ENCODE data around the gene ZNF512B.
"Not testable (repeated sequence)": the region's sequence is repeated elsewhere in the genome, so short reads cannot be mapped to it uniquely, and the experiment has no call there.

ZNF512B gene

GRCh38 chr20:63962426-63963347 lies 7.0 kb downstream of the ZNF512B start:
- Histone ChIP-seq H3K4me1 (ENCODE audit: control insufficient read depth in 1 of 2, insufficient read depth in 2 of 2, low read length in 2 of 2) (peaks cover 5 to 11% of the 10 kb centered on the region in 2 donors), H3K9ac (ENCODE audit: low read depth in 1 of 2, low read length in 2 of 2) (no peak overlapping the region), H3K27ac (ENCODE audit: low read depth, low read length) (no peak overlapping the region), H3K9me3 (ENCODE audit: control insufficient read depth in 1 of 2, low read length in 2 of 2) (peaks cover 0 to 6% of the 10 kb centered on the region in 2 donors), H3K36me3 (ENCODE audit: control insufficient read depth in 1 of 2, insufficient read depth in 2 of 2, low read length in 2 of 2) (peaks cover 0 to 24% of the 10 kb centered on the region in 2 donors), H3K27me3 (ENCODE audit: control insufficient read depth in 1 of 2, insufficient read depth in 2 of 2, low read length in 2 of 2) (no peaks in the 10 kb centered on the region), H3K4me3 (ENCODE audit: low read depth in 1 of 2, low read length in 2 of 2) (no peak overlapping the region)

- Histone ChIP-seq H3K36me3 (ENCODE audit: control insufficient read depth in 1 of 2, insufficient read depth in 2 of 2, low read length in 2 of 2) (peaks cover 0 to 24% of the 10 kb centered on the region in 2 donors), H3K4me1 (ENCODE audit: control insufficient read depth in 1 of 2, insufficient read depth in 2 of 2, low read length in 2 of 2) (peaks cover 12 to 16% of the 10 kb centered on the region in 2 donors), H3K9ac (ENCODE audit: low read depth in 1 of 2, low read length in 2 of 2) (no peak overlapping the region)
Measured at GRCh38 chr20:63961664-63962425, 7.9 kb downstream of the ZNF512B start.

GRCh38 chr20:63960654-63961621 lies 8.8 kb downstream of the ZNF512B start:
- peaks cover 0 to 20% of the 10 kb centered on the region in 2 donors for H3K36me3 ChIP-seq (ENCODE audit: control insufficient read depth in 1 of 2, insufficient read depth in 2 of 2, low read length in 2 of 2)
- not testable (repeated sequence) for H3K27me3 ChIP-seq (ENCODE audit: control insufficient read depth in 1 of 2, insufficient read depth in 2 of 2, low read length in 2 of 2); H3K9me3 ChIP-seq (ENCODE audit: control insufficient read depth in 1 of 2, low read length in 2 of 2); H3K27ac ChIP-seq (ENCODE audit: low read depth, low read length); H3K4me3 ChIP-seq (ENCODE audit: low read depth in 1 of 2, low read length in 2 of 2); H3K9ac ChIP-seq (ENCODE audit: low read depth in 1 of 2, low read length in 2 of 2)
- H3K4me1 ChIP-seq (ENCODE audit: control insufficient read depth in 1 of 2, insufficient read depth in 2 of 2, low read length in 2 of 2), result peaks cover 12 to 16% of the 10 kb centered on the region in 2 donors

More at GRCh38 chr20:63961664-63962425, 7.9 kb downstream of the ZNF512B start:
- H3K9me3 ChIP-seq (ENCODE audit: control insufficient read depth in 1 of 2, low read length in 2 of 2), result peaks cover 0 to 6% of the 10 kb centered on the region in 2 donors
- H3K27me3 ChIP-seq (ENCODE audit: control insufficient read depth in 1 of 2, insufficient read depth in 2 of 2, low read length in 2 of 2), result no peaks in the 10 kb centered on the region
- H3K4me3 ChIP-seq (ENCODE audit: low read depth in 1 of 2, low read length in 2 of 2), result no peak overlapping the region
- H3K27ac ChIP-seq (ENCODE audit: low read depth, low read length), result no peak overlapping the region

GRCh38 chr20:63959699-63960075 lies 10.0 kb downstream of the ZNF512B start:
- peaks cover 0 to 20% of the 10 kb centered on the region in 2 donors for H3K36me3 ChIP-seq (ENCODE audit: control insufficient read depth in 1 of 2, insufficient read depth in 2 of 2, low read length in 2 of 2)
- H3K27me3 ChIP-seq (ENCODE audit: control insufficient read depth in 1 of 2, insufficient read depth in 2 of 2, low read length in 2 of 2), result no peaks in the 10 kb centered on the region
- H3K4me1 ChIP-seq (ENCODE audit: control insufficient read depth in 1 of 2, insufficient read depth in 2 of 2, low read length in 2 of 2), result peaks cover 18 to 19% of the 10 kb centered on the region in 2 donors
- H3K4me3 ChIP-seq (ENCODE audit: low read depth in 1 of 2, low read length in 2 of 2), result no peak overlapping the region
- H3K9ac ChIP-seq (ENCODE audit: low read depth in 1 of 2, low read length in 2 of 2), result no peak overlapping the region
- no peak overlapping the region for H3K27ac ChIP-seq (ENCODE audit: low read depth, low read length)
- H3K9me3 ChIP-seq (ENCODE audit: control insufficient read depth in 1 of 2, low read length in 2 of 2), result no peaks in the 10 kb centered on the region

DNA sequence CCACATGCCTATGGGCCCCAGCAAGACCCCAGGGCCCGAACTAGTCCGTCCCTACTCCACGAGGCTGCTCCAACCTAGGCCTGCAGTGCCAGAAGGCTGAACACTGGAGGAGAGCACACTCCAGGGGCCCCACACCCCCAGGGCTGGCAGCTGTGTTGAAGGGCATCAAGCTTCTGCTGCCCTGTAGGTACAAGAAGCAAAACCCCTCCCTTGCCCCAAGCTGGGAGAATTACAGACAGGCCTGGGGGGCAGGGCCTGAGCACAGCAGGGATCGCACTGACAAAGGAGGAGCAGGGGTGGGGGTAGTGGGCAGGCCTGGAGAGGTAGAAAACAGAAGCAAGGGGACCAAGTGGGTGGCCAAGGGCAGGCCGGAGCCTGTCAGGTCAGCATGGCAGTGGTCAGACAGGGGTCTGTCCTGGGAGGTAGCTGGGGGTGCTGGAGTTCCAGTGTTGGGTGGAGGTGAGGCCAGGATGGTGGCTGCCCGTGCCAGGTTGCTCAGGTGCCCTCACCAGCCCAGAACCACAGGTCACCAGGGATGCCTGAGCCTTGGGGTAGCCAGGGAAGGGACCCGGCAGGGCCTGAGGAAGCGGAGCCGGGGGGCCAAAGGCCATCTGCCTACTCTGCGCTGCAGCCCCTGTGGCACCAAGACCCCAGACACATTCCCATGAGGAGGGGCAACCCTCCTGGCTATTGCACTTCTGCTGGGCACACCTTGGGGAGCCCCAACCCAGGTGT lies 10.6 kb downstream of the ZNF512B start:
- no peaks in the 10 kb centered on the region for H3K9me3 ChIP-seq (ENCODE audit: control insufficient read depth in 1 of 2, low read length in 2 of 2)

GRCh38 chr20:63958471-63958870 lies 11.3 kb downstream of the ZNF512B start:
- no peak overlapping the region for H3K4me3 ChIP-seq (ENCODE audit: low read depth in 1 of 2, low read length in 2 of 2)
- H3K9me3 ChIP-seq (ENCODE audit: control insufficient read depth in 1 of 2, low read length in 2 of 2), result no peaks in the 10 kb centered on the region
- no peaks in the 10 kb centered on the region for H3K27me3 ChIP-seq (ENCODE audit: control insufficient read depth in 1 of 2, insufficient read depth in 2 of 2, low read length in 2 of 2)
- peaks cover 30 to 31% of the 10 kb centered on the region in 2 donors for H3K4me1 ChIP-seq (ENCODE audit: control insufficient read depth in 1 of 2, insufficient read depth in 2 of 2, low read length in 2 of 2)
- peaks cover 0 to 18% of the 10 kb centered on the region in 2 donors for H3K36me3 ChIP-seq (ENCODE audit: control insufficient read depth in 1 of 2, insufficient read depth in 2 of 2, low read length in 2 of 2)
- H3K9ac ChIP-seq (ENCODE audit: low read depth in 1 of 2, low read length in 2 of 2), result peak overlapping the region in 1 of 2 donors; percentile 80
- H3K27ac ChIP-seq (ENCODE audit: low read depth, low read length), result no peak overlapping the region

More for the DNA sequence above, 10.6 kb downstream of the ZNF512B start:
- peaks cover 23 to 24% of the 10 kb centered on the region in 2 donors for H3K4me1 ChIP-seq (ENCODE audit: control insufficient read depth in 1 of 2, insufficient read depth in 2 of 2, low read length in 2 of 2)
- no peak overlapping the region for H3K27ac ChIP-seq (ENCODE audit: low read depth, low read length)
- H3K4me3 ChIP-seq (ENCODE audit: low read depth in 1 of 2, low read length in 2 of 2), result no peak overlapping the region
- no peaks in the 10 kb centered on the region for H3K27me3 ChIP-seq (ENCODE audit: control insufficient read depth in 1 of 2, insufficient read depth in 2 of 2, low read length in 2 of 2)
- peaks cover 0 to 20% of the 10 kb centered on the region in 2 donors for H3K36me3 ChIP-seq (ENCODE audit: control insufficient read depth in 1 of 2, insufficient read depth in 2 of 2, low read length in 2 of 2)
- H3K9ac ChIP-seq (ENCODE audit: low read depth in 1 of 2, low read length in 2 of 2), result no peak overlapping the region

GRCh38 chr20:63957690-63958441 lies 11.9 kb downstream of the ZNF512B start:
- Histone ChIP-seq H3K36me3 (ENCODE audit: control insufficient read depth in 1 of 2, insufficient read depth in 2 of 2, low read length in 2 of 2) (peaks cover 0 to 14% of the 10 kb centered on the region in 2 donors), H3K27ac (ENCODE audit: low read depth, low read length) (peak overlapping the region; percentile 81), H3K27me3 (ENCODE audit: control insufficient read depth in 1 of 2, insufficient read depth in 2 of 2, low read length in 2 of 2) (no peaks in the 10 kb centered on the region), H3K9me3 (ENCODE audit: control insufficient read depth in 1 of 2, low read length in 2 of 2) (no peaks in the 10 kb centered on the region), H3K9ac (ENCODE audit: low read depth in 1 of 2, low read length in 2 of 2) (peak overlapping the region; percentile 60 to 80), H3K4me1 (ENCODE audit: control insufficient read depth in 1 of 2, insufficient read depth in 2 of 2, low read length in 2 of 2) (peaks cover 30 to 34% of the 10 kb centered on the region in 2 donors), H3K4me3 (ENCODE audit: low read depth in 1 of 2, low read length in 2 of 2) (peak overlapping the region; percentile 68 to 69)

DNA sequence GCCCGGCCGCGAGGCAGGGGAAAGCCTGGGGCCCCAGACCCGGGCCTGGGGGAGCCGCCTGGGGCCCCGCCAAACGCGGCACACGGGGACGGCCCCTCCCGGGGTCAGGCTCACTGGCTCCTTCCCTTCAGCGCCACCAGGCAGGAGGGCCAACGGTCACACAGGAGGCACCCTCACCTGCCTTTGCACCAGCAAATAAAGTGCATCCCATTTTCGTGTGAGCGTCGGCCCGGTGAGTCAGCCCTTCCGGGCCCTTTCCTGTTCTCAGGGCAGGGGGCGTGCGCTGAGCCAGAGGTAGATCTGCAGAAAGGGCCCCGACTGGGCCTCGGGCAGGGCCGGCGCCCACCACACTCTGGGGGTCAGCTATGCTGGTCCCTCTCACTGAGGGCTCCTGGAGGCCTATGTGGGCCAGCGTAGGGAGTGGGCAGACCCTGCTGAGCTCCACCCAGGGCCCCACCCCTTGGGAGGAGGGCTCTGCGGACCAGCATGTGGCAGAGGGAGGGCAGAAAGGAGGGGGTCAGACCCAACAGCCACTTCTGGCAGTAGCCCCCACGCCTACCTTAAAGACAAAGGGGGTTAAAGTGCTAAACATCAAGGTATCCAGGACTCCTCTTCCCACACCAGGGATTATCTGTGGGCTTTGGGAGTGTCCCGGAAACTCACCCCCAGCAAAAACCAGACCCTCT lies 12.6 kb downstream of the ZNF512B start:
- Histone ChIP-seq H3K36me3 (ENCODE audit: control insufficient read depth in 1 of 2, insufficient read depth in 2 of 2, low read length in 2 of 2) (peaks cover 0 to 10% of the 10 kb centered on the region in 2 donors), H3K27ac (ENCODE audit: low read depth, low read length) (peak overlapping the region; percentile 81), H3K4me1 (ENCODE audit: control insufficient read depth in 1 of 2, insufficient read depth in 2 of 2, low read length in 2 of 2) (peaks cover 37 to 41% of the 10 kb centered on the region in 2 donors), H3K4me3 (ENCODE audit: low read depth in 1 of 2, low read length in 2 of 2) (peak overlapping the region; percentile 68 to 69), H3K9ac (ENCODE audit: low read depth in 1 of 2, low read length in 2 of 2) (peak overlapping the region; percentile 60 to 80), H3K27me3 (ENCODE audit: control insufficient read depth in 1 of 2, insufficient read depth in 2 of 2, low read length in 2 of 2) (no peaks in the 10 kb centered on the region), H3K9me3 (ENCODE audit: control insufficient read depth in 1 of 2, low read length in 2 of 2) (no peaks in the 10 kb centered on the region)
